WTC11 (cell line): Measurements from ENCODE around the gene GRB10. TPM values are rescaled to one million over a fixed set of nuclear protein-coding genes. Genes with fewer than 3 reads are reported as not detected.

ENCODE experiments used
- ATAC-seq: fragments of 200-7000 bp; cut with Tn5 transposase; 2 replicates; pipeline ENCODE4 v1.10.0; 2021; ENCODE audit warnings: mild to moderate bottlenecking, moderate library complexity
- CTCF ChIA-PET: fragments of 300-600 bp; sonication (Branson Sonifier 250); formaldehyde crosslinking; loops from one replicate; lab custom pipeline; 2021; ENCODE audit warnings: antibody characterized with exemption; lab: Charles Lee
- POLR2A ChIA-PET: fragments of 350-600 bp; sonication (Branson Sonifier 250); formaldehyde crosslinking; loops from one replicate; lab custom pipeline; 2021; ENCODE audit warnings: antibody characterized with exemption; lab: Charles Lee
- DNase-seq: peaks from one replicate; pipeline ENCODE4 v3.0.0; 2021; ENCODE audit warnings: low spot score
- H3K27ac Mint-ChIP-seq: 2 replicates; pipeline ENCODE4 v1.8.0; 2021; ENCODE audit warnings: mixed read lengths
- H3K27me3 Mint-ChIP-seq: 2 replicates; pipeline ENCODE4 v1.8.0; 2021; ENCODE audit warnings: low read depth, mild to moderate bottlenecking, moderate library complexity, mixed read lengths
- H3K36me3 Mint-ChIP-seq: 2 replicates; pipeline ENCODE4 v1.8.0; 2021; ENCODE audit warnings: mixed read lengths
- H3K4me1 Mint-ChIP-seq: 2 replicates; pipeline ENCODE4 v1.8.0; 2022; ENCODE audit warnings: mixed read lengths
- H3K4me3 Mint-ChIP-seq: 2 replicates; pipeline ENCODE4 v1.8.0; 2021; ENCODE audit warnings: mild to moderate bottlenecking, moderate library complexity, mixed read lengths
- H3K9me3 Mint-ChIP-seq: 2 replicates; pipeline ENCODE4 v1.8.0; 2021; ENCODE audit warnings: mixed read lengths
- AR ChIP-seq: fragments of 250-450 bp; sonication (Bioruptor Pico); IDR thresholded peaks from 2 replicates; pipeline ENCODE4 v1.9.0; 2021; ENCODE audit warnings: mild to moderate bottlenecking
- ARID4B ChIP-seq: sonication (generic); formaldehyde crosslinking; IDR thresholded peaks from 2 replicates; pipeline ENCODE4 v1.8.0; 2023; ENCODE audit warnings: missing genetic modification reagents, mild to moderate bottlenecking, borderline replicate concordance
- CREB1 ChIP-seq: sonication (generic); formaldehyde crosslinking; IDR thresholded peaks from 2 replicates; pipeline ENCODE4 v1.8.0; 2023; ENCODE audit warnings: mild to moderate bottlenecking, missing genetic modification reagents
- EMX1 ChIP-seq: fragments of 250-450 bp; sonication (Bioruptor Pico); IDR thresholded peaks from 2 replicates; pipeline ENCODE4 v1.8.0; 2021; ENCODE audit warnings: mild to moderate bottlenecking
- FOXJ3 ChIP-seq: sonication (generic); formaldehyde crosslinking; IDR thresholded peaks from 2 replicates; pipeline ENCODE4 v1.9.0; 2021; ENCODE audit warnings: missing genetic modification reagents, mild to moderate bottlenecking, borderline replicate concordance
- GABPB1 ChIP-seq: sonication (generic); formaldehyde crosslinking; IDR thresholded peaks from 2 replicates; pipeline ENCODE4 v1.8.1; 2023; ENCODE audit warnings: mild to moderate bottlenecking, missing genetic modification reagents
- GRHL2 ChIP-seq: fragments of 250-450 bp; sonication (Bioruptor Pico); IDR thresholded peaks from 2 replicates; pipeline ENCODE4 v1.8.0; 2022; ENCODE audit warnings: mild to moderate bottlenecking, moderate library complexity; ENCODE audit not compliant: insufficient replicate concordance, severe bottlenecking
- GTF2I ChIP-seq: fragments of 250-450 bp; sonication (Bioruptor Pico); conservative IDR thresholded peaks from 2 replicates; pipeline ENCODE4 v1.4.0; 2021; ENCODE audit warnings: mild to moderate bottlenecking
- HMGA2 ChIP-seq: fragments of 250-450 bp; sonication (Bioruptor Pico); IDR thresholded peaks from 2 replicates; pipeline ENCODE4 v1.4.0; 2021; ENCODE audit warnings: mild to moderate bottlenecking, moderate library complexity
- HMGXB4 ChIP-seq: sonication (generic); formaldehyde crosslinking; IDR thresholded peaks from 2 replicates; pipeline ENCODE4 v1.8.1; 2023; ENCODE audit warnings: mild to moderate bottlenecking, moderate library complexity, missing genetic modification reagents
- JUN ChIP-seq: sonication (generic); formaldehyde crosslinking; IDR thresholded peaks from 2 replicates; pipeline ENCODE4 v1.8.0; 2023; ENCODE audit warnings: mild to moderate bottlenecking, missing genetic modification reagents
- MYBL2 ChIP-seq: sonication (generic); formaldehyde crosslinking; IDR thresholded peaks from 2 replicates; pipeline ENCODE4 v1.8.1; 2023; ENCODE audit warnings: mild to moderate bottlenecking, moderate library complexity, missing genetic modification reagents
- OVOL2 ChIP-seq: fragments of 250-450 bp; sonication (Bioruptor Pico); IDR thresholded peaks from 2 replicates; pipeline ENCODE4 v1.9.0; 2021; ENCODE audit warnings: mild to moderate bottlenecking, borderline replicate concordance
- PRDM15 ChIP-seq: sonication (generic); formaldehyde crosslinking; IDR thresholded peaks from 2 replicates; pipeline ENCODE4 v1.8.0; 2022; ENCODE audit warnings: missing genetic modification reagents
- PRRX2 ChIP-seq: fragments of 250-450 bp; sonication (Bioruptor Pico); IDR thresholded peaks from 2 replicates; pipeline ENCODE4 v1.8.0; 2021; ENCODE audit warnings: mild to moderate bottlenecking
- TCF7 ChIP-seq: sonication (generic); formaldehyde crosslinking; IDR thresholded peaks from 2 replicates; pipeline ENCODE4 v1.8.0; 2022; ENCODE audit warnings: mild to moderate bottlenecking, low read depth, missing genetic modification reagents, moderate library complexity
- TEAD4 ChIP-seq: sonication (generic); formaldehyde crosslinking; IDR thresholded peaks from 2 replicates; pipeline ENCODE4 v1.8.0; 2022; ENCODE audit warnings: mild to moderate bottlenecking, missing genetic modification reagents
- ZNF219 ChIP-seq: sonication (generic); formaldehyde crosslinking; IDR thresholded peaks from 2 replicates; pipeline ENCODE4 v1.8.0; 2023; ENCODE audit warnings: missing genetic modification reagents, mild to moderate bottlenecking, borderline replicate concordance
- ZNF396 ChIP-seq: fragments of 250-450 bp; sonication (Bioruptor Pico); IDR thresholded peaks from 2 replicates; pipeline ENCODE4 v1.8.0; 2021; ENCODE audit warnings: mild to moderate bottlenecking, moderate library complexity, borderline replicate concordance
- ZSCAN18 ChIP-seq: fragments of 250-450 bp; sonication (Bioruptor Pico); IDR thresholded peaks from 2 replicates; pipeline ENCODE4 v2.1.2; 2022; ENCODE audit warnings: mild to moderate bottlenecking, moderate library complexity
- total RNA-seq: library from RNA; stranded (reverse); gene quantifications from 3 replicates; pipeline ENCODE4 v1.2.3, GENCODE V29; 2021
- TF ChIP-seq, protein P1 (sequence below): fragments of 250-450 bp; sonication (Bioruptor Pico); conservative IDR thresholded peaks from 2 replicates; pipeline ENCODE4 v1.9.0; 2021; ENCODE audit warnings: mild to moderate bottlenecking

The GRB10 gene
- total RNA-seq, 1 experiment from 2014 or later: 103 TPM

DNA sequence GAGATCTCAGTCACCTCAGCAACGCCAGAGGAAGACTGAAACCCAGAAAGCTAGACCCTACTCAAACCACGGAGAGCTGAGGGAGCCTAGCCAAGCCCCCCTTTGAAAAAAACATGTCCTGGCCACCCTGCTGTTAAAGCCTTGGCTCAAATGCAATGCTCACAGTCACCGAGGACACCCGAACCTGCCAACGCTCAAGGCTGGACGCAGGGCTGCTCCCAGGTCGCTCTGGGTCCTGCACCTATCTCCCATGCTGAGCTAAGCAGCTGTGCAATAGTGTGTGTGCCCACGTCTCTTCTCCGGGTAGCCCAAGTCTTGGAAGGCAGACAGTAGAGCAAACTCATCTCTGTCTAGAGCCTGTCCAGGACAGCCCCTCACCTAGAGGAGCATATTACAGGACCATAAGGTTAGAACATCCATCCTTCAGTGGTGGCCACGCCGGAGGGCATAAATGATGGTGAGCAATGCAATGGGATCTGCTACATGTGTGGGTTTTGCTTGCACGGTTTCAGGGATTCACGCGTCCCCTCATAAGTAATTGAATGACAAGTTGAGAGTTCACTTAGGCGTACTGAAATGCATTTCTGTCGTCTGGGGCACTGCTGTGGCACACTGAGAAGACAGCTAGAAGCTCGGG is 123.2 kb downstream of the GRB10 start (continued):
- TF ChIP-seq ARID4B (CRISPR knock-in tag): no peak
- no peak for TF ChIP-seq AR (CRISPR knock-in tag)
- TF ChIP-seq FOXJ3: no peak
- no peak for TF ChIP-seq MYBL2 (CRISPR knock-in tag)
- TF ChIP-seq PRRX2: no peak
- no peak for TF ChIP-seq PRDM15 (CRISPR knock-in tag)
- TF ChIP-seq JUN: no peak
- TF ChIP-seq, protein P1, sequence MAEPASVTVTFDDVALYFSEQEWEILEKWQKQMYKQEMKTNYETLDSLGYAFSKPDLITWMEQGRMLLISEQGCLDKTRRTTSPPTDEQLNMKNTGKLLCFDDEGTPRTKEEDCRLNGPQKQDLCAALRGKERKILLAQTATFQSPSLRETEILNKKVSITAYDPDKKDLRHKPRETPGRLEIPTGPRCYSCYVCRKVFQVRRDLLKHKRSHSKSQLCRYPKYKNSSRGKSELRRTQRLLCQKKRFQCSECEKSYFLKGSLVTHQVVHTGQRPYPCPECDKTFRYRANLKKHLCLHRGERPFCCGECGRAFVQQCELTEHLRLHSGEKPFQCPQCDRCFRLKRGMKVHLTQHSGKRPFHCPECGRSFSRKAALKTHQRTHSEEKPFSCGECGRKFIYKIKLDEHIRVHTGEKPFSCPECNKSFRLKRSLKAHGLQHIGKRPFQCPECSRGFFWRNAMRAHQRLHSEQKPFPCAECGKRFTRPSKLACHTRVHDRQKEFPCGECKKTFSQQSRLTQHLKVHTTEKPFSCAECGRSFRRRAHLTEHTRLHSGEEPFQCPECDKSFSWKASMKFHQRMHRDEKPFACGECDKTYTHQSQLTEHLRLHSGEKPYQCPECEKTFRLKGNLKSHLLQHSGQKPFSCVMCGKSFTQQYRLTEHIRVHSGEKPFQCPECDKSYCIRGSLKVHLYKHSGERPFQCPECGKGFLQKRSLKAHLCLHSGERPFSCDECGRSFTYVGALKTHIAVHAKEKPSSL: no peak

DNA sequence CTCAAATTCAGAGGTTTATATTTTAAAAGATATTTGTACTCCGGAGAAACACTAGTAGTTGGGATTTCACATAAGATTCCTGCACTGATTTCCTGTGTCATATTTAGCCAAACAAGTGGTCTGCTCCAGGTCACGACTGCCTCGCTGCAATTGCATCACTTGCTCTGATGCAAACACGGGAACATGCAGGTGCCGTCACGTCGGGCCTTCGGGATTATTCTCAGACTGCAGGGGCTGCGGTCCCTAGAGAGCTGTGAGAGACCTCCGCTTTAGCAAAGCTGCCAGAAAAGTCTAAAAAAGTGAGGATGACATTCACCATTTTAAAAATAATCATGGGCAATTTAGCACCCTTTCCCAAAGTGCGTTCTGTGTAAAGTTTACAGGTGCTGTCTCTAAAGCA is 124.0 kb downstream of the GRB10 start:
- Mint-ChIP-seq H3K9me3 (no peaks in the 10 kb centered on the region), H3K27me3 (no peaks in the 10 kb centered on the region), H3K27ac (0 out of 2 replicates have a peak overlapping the region, but pooled peaks have one; percentile 28), H3K4me3 (no peak overlapping the region), H3K4me1 (peaks cover 2% of the 10 kb centered on the region), H3K36me3 (peaks cover 16% of the 10 kb centered on the region)
- ATAC-seq: no peak
- ChIA-PET POLR2A (no interaction called here), CTCF (no interaction called here)
- DNase-seq: no peak
- no peak for TF ChIP-seq GTF2I (CRISPR knock-in tag)
- TF ChIP-seq MYBL2 (CRISPR knock-in tag): no peak
- TF ChIP-seq EMX1: no peak
- TF ChIP-seq GABPB1 (CRISPR knock-in tag): no peak
- no peak for TF ChIP-seq GRHL2 (CRISPR knock-in tag)
- TF ChIP-seq TEAD4 (CRISPR knock-in tag): no peak
- no peak for TF ChIP-seq PRRX2
- no peak for TF ChIP-seq CREB1
- no peak for TF ChIP-seq ZSCAN18
- no peak for TF ChIP-seq TCF7 (CRISPR knock-in tag)
- TF ChIP-seq ZNF219: no peak
- TF ChIP-seq OVOL2 (CRISPR knock-in tag): no peak
- no peak for TF ChIP-seq HMGA2
- TF ChIP-seq HMGXB4 (CRISPR knock-in tag): no peak
- no peak for TF ChIP-seq ZNF396 (CRISPR knock-in tag)
